GM19035 (cell line): ENCODE data around the gene KIF18B.
"Not testable (repeated sequence)": the region's sequence is repeated elsewhere in the genome, so short reads cannot be mapped to it uniquely, and the experiment has no call there.

Source experiments
- ATAC-seq: cut with Tn5 transposase; IDR thresholded peaks from one replicate; pipeline ENCODE4 v1.9.1; 2021; ENCODE audit not compliant: unreplicated experiment

The KIF18B gene

GRCh38 chr17:44970136-44970741, 22.7 kb upstream of the KIF18B start:
- no peak for ATAC-seq

- no peak for ATAC-seq
These were observed 21.7 kb upstream of the KIF18B start for GRCh38 chr17:44969144-44969780.

DNA sequence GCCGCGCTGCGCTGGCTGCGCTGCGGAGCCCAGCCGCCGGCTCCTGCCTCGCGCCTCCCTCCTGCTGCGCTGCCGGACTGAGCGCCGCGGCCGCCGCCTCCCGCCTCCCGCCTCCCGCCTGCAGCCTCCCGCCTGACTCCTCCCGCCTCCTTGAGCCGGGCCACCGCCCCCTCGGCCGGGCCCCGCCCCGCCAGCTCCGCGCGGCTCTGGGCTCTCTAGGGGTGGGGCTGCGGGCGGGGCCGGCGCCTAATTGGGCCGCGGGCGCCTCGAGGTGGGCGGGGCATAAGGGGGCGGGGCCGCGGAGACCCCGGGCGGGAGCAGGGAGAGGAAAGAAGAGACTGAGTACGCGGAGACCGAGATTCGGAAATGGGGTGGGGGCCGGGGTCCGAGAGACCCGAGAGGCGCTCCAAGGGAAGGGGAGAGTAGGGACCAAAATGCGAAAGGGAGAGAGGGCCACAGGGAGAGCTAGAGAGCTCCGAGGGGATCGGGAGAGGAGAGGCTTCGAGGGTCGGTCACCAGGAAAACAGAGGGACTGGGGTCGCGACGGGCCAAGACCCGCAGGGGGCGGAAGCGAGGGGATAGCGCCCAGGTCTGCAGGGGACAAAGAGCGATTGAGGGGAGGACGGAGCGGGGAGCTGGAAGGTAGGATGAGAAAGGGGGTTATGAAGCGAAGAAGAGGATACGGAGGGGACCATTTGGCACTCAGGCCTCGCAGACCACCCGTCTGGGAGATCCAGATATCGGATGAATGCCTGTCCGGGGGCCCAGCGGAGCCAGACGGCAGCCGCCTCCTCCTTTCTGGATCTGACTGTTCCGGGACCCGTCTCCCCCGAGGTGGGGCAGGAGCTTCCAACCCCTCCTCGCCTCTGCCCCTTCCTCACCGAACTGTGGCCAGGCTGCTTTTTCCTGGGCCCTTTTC, 20.9 kb upstream of the KIF18B start, which contains the start of gene C1QL1:
C1QL1 (minus strand) TSS at position 79 of the 919 bp plus-strand sequence. CDS start 255 bp downstream, outside the sequence.
- ATAC-seq, result peak; percentile 77

GRCh38 chr17:44967907-44968224, 20.3 kb upstream of the KIF18B start:
- ATAC-seq, result peak; percentile 6

- ATAC-seq, result no peak
These were observed 19.7 kb upstream of the KIF18B start for GRCh38 chr17:44967026-44967906.

DNA sequence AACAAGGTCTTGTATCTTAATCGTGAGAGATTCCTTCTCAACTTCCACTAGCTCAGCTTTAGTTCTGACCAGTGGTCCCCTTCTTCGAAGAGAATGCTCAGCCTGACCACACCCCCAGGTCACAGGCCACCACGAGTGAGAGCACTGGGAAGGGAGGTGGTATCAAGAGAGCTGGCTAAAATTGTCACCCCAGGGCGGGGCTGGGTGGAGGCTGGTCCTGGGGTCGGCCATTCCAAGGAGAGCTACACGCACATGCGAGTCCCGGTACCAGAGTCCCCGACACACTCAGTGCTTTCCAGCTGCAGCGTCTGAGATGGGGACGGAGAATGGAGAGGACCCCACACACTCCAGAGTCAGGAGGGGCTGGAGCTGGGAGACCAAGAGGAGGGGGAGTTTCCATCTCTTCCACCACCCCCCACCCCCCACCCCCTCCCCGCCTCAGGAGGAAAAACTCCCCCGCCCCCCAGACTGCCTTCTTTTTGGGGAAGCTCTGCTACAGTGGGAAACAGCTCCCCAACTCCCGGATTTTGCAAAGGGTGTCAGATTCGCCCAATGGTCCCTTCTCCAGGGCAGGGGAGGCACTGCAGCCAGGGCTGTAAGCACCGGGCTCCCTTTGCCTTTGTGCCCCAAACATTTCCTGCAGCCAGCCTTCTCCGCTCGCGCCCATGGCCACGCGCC, 18.9 kb upstream of the KIF18B start:
- no peak for ATAC-seq

GRCh38 chr17:44965481-44966234, 18.1 kb upstream of the KIF18B start:
- no peak for ATAC-seq

DNA sequence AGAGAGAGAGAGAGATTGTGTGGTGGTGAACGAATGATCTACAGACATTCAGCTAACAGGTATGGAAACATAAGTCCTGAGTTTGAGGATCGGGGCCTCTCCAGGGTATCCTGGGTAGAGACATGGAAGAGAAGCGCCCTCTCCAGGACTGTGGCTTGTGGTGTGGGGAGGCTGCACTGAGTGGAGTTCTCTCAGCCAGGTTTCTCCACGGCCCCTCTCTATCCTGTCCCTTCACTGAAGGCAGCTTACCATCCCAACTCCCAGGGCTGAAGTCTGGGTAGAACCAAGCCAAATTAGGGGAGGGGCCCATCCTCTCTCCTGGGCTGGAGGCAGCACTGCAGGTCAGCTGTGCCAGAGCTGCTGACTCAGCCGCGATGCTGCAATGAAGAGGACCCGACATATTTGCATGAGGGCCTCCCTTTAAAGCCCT, 14.4 kb upstream of the KIF18B start:
- ATAC-seq, result no peak

DNA sequence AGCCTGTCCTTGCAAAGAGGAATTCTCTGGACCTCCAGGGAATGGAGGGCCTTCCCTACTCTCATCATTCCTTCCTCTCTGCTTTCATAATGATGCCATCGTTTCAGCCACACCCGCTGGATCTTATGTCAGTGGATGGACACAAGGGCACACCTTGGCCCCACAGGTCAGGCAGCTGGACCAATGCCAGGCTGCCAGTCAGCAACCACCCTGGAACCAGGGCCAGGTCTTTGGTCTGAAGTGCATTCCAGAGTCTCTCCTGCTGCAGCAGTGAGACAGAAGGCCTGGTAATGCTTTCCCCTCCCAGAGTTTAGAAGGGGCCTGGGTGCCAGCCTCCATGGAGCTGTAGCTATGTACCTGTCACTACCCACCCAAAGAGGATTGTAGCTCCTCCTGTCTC, 13.1 kb upstream of the KIF18B start:
- no peak for ATAC-seq

- ATAC-seq, result no peak
These were observed 12.4 kb upstream of the KIF18B start for GRCh38 chr17:44959821-44960531.

DNA sequence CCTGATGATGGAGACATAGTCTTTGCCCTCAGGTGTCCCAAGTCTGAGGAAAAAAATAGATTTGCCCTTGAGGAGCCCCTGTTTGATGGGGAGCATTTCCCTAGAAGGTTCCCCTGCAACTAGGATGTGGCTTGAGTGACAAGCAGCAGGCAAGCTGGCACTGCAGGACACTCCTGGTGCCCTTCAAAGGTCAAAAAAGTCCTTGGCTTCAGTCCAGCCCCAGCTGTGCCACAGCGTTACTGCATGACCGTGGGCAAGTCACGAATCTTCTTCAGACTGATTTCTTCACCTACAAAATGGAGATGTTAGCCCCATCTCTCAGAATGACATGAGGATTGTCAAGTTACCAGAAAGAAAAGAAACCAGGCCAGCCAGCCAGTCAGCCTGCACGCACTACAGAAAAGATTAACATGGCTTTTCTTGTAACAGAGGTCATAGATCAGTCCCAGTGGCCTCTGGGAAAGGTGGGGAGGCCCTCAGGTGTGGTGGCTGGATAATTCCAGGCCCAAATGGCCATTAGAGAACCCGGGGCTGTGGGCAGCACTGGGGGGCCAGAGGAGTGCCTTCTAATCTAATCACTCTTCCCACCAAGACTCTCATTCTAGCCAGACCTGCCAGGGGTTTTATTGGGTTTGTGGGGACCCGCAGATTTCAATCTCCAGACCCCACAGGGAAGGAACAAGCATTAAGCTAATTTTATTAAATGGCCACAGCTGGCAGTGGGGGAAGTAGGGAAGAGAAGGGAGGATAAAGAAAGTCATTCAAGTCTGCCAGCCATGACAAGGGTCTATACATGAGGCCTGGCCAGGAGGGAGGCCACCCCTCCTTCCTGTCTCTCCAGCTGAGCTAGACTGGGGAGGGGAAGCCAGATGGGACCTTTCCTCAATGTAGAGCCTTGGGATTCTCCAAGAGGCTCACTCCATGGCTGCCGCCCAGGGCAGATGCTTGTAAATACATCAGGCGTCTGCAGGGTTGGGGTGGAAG, 9.7 kb upstream of the KIF18B start:
- ATAC-seq, result no peak

DNA sequence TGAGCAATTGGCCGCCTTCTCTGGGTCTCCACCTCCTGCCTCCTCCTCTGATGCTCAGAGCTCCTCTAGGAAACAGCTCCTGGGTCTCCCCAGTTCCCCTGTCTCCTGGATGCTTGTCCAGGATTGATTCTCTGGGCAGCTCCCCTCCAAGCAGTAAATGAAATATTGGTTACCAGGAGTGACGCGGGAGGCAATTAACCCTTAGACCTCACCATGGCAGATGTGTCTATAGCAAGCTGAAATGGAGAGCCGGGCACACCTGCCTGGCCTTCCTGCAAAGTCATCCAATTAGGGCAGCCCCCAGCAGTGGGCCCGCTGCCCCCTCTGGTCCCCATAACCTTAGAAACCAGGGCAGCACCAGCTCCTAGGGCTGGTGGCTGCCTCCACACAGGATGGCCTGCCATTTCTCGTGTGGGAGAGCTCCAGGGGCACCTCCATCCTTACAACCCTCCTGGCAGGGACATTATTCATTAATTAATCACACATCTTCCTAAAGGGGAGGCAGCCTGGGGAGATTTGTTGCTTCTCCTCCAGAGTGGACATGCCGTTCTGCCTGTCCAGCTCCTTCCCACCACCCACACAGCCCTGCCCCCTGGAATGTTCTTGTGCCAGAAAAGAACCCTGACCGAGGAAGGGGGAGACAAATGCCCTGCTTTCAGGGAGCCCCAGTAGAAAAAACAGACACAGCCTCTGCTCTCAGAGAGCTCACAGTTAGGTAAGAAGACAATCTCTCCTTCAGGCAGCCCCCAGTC, 8.3 kb upstream of the KIF18B start:
- ATAC-seq, result no peak

DNA sequence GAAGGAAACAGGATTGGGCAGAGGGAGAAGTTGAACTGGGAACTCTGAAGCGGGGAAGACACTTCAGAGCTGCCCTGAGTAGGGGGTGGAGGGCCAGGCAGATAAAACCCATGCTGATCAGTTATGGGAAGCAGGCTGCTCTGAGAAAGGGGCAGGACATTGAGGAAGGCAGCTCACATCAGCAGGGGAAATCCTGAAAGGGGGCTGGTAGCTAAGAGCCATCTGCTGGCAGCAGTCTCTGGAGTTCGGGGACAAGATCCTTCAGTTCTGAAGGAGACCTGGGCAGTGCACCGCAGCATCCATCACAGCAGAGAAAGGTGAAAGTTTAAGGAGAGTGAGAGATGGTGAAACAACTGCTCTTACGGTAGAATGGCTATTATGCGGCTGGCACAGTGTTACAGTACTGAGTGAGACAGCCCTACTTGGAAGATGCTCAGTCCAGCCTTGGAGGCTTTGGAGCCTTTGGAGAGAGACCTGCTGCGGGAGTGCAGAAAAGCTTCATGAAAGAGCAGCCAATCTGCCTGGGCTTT, 5.4 kb upstream of the KIF18B start:
- no peak for ATAC-seq

DNA sequence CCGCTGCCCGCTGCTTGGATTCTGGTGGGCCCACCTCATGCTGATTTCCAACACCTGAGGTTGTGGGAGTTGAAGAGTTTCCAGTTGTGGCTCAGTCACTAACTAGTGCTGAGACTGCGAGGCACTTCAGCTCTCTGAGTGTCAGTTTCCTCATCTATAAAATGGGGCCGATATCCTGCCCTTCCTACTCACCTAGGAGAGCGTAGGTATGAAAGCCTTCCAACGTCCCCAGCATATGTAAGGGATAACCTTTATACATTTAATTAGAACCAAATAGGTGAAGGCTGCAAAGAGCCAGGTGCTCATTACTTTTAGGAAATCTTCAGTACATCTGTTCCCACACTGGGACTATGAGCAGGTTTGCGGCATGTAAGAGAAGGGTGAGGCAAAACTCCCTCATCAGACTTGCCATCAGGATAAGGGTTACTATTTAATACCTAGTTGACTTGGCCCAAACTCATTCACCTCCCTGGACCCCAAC, 782 bp upstream of the KIF18B start:
- no peak for ATAC-seq

DNA sequence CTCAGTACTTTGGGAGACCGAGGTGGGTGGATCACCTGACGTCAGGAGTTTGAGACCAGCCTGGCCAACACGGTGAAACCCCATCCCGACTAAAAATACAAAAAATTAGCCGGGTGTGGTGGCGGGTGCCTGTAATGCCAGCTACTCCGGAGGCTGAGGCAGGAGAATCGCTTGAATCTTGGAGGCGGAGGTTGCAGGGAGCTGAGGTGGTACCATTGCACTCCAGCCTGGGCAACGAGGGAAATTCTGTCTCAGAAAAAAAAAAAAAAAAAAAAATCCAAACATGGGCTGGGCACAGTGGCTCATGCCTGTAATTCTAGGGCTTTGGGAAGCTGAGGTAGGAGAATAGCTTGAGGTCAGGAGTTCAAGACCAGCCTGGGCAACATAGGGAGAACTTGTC, 1.9 kb downstream of the KIF18B start:
- ATAC-seq, result not testable (repeated sequence)

GRCh38 chr17:44942456-44942855, 5.1 kb downstream of the KIF18B start:
- ATAC-seq, result no peak
